Ovary (tissue), 3 donors: ENCODE data around the gene KRT31.

Source experiments
- POLR2A ChIP-seq: fragments of 450-650 bp; IDR thresholded peaks from one replicate; pipeline ENCODE4 v1.6.1; 2017; ENCODE audit warnings: antibody characterized with exemption, mild to moderate bottlenecking, moderate library complexity
- TF ChIP-seq, protein P1 (sequence below), 3 donors: fragments of 450-650 bp in 2 of 3; fragments of 200-600 bp in 1 of 3; IDR thresholded peaks; one replicate each; pipeline versions ENCODE4 v1.5.1 to v1.8.0; 2016 to 2022; ENCODE audit warnings: antibody characterized with exemption in 3 of 3, mild to moderate bottlenecking in 1 of 3
- donor health status: DM: no; HTN: no; CAD: no.

DNA sequence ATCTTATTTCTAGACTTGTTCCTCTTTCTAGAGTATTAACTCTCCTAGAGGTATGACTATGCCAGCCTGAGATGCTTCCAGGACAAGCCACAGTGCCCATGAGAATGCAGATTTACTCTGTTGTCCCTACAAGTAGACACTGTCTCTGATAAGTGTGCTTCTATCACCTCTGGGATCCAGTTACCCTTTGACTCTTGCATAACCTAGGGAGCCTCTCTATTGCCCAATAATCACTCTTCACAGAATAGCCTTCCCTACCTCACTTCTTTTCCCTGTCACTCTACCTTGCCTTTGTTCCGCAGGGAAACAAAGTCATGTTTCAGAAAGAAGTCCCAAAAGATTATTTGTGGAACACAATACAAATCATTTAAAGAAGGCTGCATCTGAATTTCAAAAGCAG is 13.7 kb downstream of the KRT31 start:
- TF ChIP-seq, protein P1, sequence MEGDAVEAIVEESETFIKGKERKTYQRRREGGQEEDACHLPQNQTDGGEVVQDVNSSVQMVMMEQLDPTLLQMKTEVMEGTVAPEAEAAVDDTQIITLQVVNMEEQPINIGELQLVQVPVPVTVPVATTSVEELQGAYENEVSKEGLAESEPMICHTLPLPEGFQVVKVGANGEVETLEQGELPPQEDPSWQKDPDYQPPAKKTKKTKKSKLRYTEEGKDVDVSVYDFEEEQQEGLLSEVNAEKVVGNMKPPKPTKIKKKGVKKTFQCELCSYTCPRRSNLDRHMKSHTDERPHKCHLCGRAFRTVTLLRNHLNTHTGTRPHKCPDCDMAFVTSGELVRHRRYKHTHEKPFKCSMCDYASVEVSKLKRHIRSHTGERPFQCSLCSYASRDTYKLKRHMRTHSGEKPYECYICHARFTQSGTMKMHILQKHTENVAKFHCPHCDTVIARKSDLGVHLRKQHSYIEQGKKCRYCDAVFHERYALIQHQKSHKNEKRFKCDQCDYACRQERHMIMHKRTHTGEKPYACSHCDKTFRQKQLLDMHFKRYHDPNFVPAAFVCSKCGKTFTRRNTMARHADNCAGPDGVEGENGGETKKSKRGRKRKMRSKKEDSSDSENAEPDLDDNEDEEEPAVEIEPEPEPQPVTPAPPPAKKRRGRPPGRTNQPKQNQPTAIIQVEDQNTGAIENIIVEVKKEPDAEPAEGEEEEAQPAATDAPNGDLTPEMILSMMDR (IDR thresholded peaks at IDR 0.05) = no peak
- TF ChIP-seq POLR2A = no peak
